Esophagus muscularis mucosa (tissue), 4 donors: ENCODE results near the gene PCNX1. TPM values are rescaled to one million over a fixed set of nuclear protein-coding genes. Genes with fewer than 3 reads are reported as not detected.
A peak's percentile ranks its signal among the peaks of the same experiment; 100 is the strongest.

Experiments
- DNase-seq: peaks from one replicate; pipeline ENCODE4 v3.0.0-alpha.2; 2017; ENCODE audit errors: extremely low spot score
- H3K27ac ChIP-seq, 4 donors: fragments of 200-600 bp; sonication (generic); replicated peaks in 1 of 4; 1 replicate in 3 of 4; 2 replicates in 1 of 4; pipeline ENCODE4 v1.5.1; 2016 to 2019; ENCODE audit warnings: mild to moderate bottlenecking in 1 of 4
- H3K27me3 ChIP-seq, 4 donors: fragments of 200-600 bp; sonication (generic); one replicate each; pipeline versions ENCODE4 v1.5.1 to v1.6.0; 2016 to 2019
- H3K36me3 ChIP-seq, 4 donors: fragments of 200-600 bp; sonication (generic); one replicate each; pipeline ENCODE4 v1.5.1; 2016 to 2019
- H3K4me1 ChIP-seq, 4 donors: fragments of 200-600 bp; sonication (generic); one replicate each; pipeline ENCODE4 v1.5.1; 2016 to 2019
- H3K4me3 ChIP-seq, 4 donors: fragments of 200-600 bp; sonication (generic); 1 replicate in 2 of 4; 2 replicates in 2 of 4; pipeline ENCODE4 v1.5.1; 2016 to 2019; ENCODE audit warnings: mild to moderate bottlenecking in 4 of 4, moderate library complexity in 1 of 4
- H3K9me3 ChIP-seq, 4 donors: fragments of 200-600 bp; sonication (generic); 1 replicate in 3 of 4; 2 replicates in 1 of 4; pipeline ENCODE4 v1.5.1; 2016 to 2019
- EP300 ChIP-seq: sonication (generic); formaldehyde crosslinking; IDR thresholded peaks from one replicate; pipeline ENCODE4 v1.6.1; 2017; ENCODE audit warnings: antibody characterized with exemption
- POLR2A ChIP-seq: fragments of 450-650 bp; IDR thresholded peaks from one replicate; pipeline ENCODE4 v1.6.1; 2017; ENCODE audit warnings: antibody characterized with exemption, moderate library complexity, mild to moderate bottlenecking, low read depth
- POLR2AphosphoS5 ChIP-seq, 2 donors: sonication (generic); formaldehyde crosslinking; IDR thresholded peaks; one replicate each; pipeline ENCODE4 v1.6.1; 2017; ENCODE audit warnings: antibody characterized with exemption in 2 of 2
- WGBS: methylation state at CpG from one replicate; pipeline ENCODE4 v1.1.5; 2018; 5-methylcytosine and 5-hydroxymethylcytosine counted together
- intact Hi-C: fragments of 100-400 bp; cut with DNase I; formaldehyde crosslinking; loops from one replicate; pipeline ENCODE4 v1.15.1; 2023
- total RNA-seq, 4 donors: library from RNA; depleted of rRNA; stranded (reverse); fragments of >200 nt; gene quantifications; one replicate each; pipeline versions ENCODE4 v1.1.0 to v1.2.1, GENCODE V29; 2016
- TF ChIP-seq, protein P1 (sequence below), 3 experiments: fragments of 200-600 bp in 2 of 3; fragments of 450-650 bp in 1 of 3; sonication (generic) in 2 of 3; IDR thresholded peaks; one replicate each; pipeline ENCODE4 v1.5.1; 2017 to 2019; ENCODE audit warnings: antibody characterized with exemption in 3 of 3, mild to moderate bottlenecking in 2 of 3, moderate library complexity in 1 of 3

PCNX1 gene
- total RNA-seq, 4 donors from 2014 or later: 56.3 to 62.5 (median 59.6) TPM

DNA sequence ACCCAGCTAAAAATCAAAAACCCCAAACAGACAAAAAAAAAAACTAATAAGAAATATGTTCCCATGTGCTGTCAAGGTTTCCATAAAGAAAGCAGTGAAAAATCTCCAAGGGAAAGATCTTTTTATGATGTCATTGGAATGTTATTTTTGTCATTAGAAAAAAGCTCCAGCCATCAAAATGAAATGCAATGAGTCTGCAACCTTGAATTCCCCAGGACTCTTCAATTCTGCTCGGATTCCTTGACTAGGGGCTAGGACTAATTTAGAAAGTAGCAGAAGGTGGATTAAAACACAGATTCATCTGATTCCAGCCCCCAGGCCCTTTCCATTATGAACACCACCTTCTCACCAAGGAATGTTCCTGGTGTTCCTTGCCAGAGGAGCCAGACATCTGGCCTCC, 6.0 kb upstream of the PCNX1 start:
- Histone ChIP-seq H3K4me1 (peaks cover 28 to 58% (median 53%) of the 10 kb centered on the region in 4 donors), H3K36me3 (no peaks in the 10 kb centered on the region), H3K9me3 (no peaks in the 10 kb centered on the region), H3K4me3 (no peak overlapping the region), H3K27me3 (no peaks in the 10 kb centered on the region), H3K27ac (peak overlapping the region in 2 of 4 donors; percentile 1 to 24)
- TF ChIP-seq EP300 (no peak), POLR2AphosphoS5 (IDR thresholded peaks at IDR 0.05) (no peak), POLR2A (no peak)
- TF ChIP-seq, protein P1, sequence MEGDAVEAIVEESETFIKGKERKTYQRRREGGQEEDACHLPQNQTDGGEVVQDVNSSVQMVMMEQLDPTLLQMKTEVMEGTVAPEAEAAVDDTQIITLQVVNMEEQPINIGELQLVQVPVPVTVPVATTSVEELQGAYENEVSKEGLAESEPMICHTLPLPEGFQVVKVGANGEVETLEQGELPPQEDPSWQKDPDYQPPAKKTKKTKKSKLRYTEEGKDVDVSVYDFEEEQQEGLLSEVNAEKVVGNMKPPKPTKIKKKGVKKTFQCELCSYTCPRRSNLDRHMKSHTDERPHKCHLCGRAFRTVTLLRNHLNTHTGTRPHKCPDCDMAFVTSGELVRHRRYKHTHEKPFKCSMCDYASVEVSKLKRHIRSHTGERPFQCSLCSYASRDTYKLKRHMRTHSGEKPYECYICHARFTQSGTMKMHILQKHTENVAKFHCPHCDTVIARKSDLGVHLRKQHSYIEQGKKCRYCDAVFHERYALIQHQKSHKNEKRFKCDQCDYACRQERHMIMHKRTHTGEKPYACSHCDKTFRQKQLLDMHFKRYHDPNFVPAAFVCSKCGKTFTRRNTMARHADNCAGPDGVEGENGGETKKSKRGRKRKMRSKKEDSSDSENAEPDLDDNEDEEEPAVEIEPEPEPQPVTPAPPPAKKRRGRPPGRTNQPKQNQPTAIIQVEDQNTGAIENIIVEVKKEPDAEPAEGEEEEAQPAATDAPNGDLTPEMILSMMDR (IDR thresholded peaks at IDR 0.05): no peak
- intact Hi-C loops: no loop called here
- DNase-seq: no peak
- WGBS: 43% methylated on average over 1 of the region's 1 CpG

- TF ChIP-seq POLR2A: no peak
- TF ChIP-seq EP300: no peak
- TF ChIP-seq POLR2AphosphoS5 (IDR thresholded peaks at IDR 0.05): no peak
- TF ChIP-seq, protein P1 (IDR thresholded peaks at IDR 0.05): no peak
- WGBS: 98% methylated on average over 1 of the region's 1 CpG
- Histone ChIP-seq H3K27me3 (no peaks in the 10 kb centered on the region), H3K4me3 (no peak overlapping the region), H3K4me1 (peaks cover 29 to 61% (median 56%) of the 10 kb centered on the region in 4 donors), H3K9me3 (no peaks in the 10 kb centered on the region), H3K36me3 (no peaks in the 10 kb centered on the region), H3K27ac (no peak overlapping the region)
- intact Hi-C loops: no loop called here
- DNase-seq: no peak
These were observed 5.1 kb upstream of the PCNX1 start for GRCh38 chr14:70902184-70902583.

DNA sequence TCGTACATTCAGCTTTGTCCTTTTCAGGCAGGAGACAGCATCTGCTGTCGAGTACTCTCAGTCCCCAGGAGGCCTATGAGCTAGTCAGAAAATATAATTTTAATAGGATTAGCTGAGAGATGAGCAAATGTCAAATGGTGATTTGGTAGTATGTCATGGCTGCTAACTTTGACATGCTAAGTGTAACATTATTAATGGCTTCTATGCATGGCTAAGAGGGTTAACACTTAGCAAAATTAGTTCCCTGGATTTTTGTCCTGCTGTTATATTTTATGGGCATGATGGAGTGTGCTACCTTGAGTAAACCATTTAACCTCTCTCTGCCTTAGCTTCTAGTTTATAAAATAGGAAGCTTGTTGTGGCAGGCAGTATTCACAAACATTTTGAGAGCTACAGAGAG, 2.9 kb upstream of the PCNX1 start:
- DNase-seq: no peak
- intact Hi-C loops: no loop called here
- Histone ChIP-seq H3K27me3 (no peaks in the 10 kb centered on the region), H3K9me3 (no peaks in the 10 kb centered on the region), H3K36me3 (no peaks in the 10 kb centered on the region), H3K4me1 (peaks cover 27 to 46% (median 42%) of the 10 kb centered on the region in 4 donors), H3K27ac (peak overlapping the region in 1 of 4 donors; percentile 47), H3K4me3 (no peak overlapping the region)
- WGBS: 89% methylated on average over 2 of the region's 2 CpGs
- TF ChIP-seq POLR2AphosphoS5 (IDR thresholded peaks at IDR 0.05) (no peak), EP300 (no peak), POLR2A (no peak)
- TF ChIP-seq, protein P1 (IDR thresholded peaks at IDR 0.05): no peak

DNA sequence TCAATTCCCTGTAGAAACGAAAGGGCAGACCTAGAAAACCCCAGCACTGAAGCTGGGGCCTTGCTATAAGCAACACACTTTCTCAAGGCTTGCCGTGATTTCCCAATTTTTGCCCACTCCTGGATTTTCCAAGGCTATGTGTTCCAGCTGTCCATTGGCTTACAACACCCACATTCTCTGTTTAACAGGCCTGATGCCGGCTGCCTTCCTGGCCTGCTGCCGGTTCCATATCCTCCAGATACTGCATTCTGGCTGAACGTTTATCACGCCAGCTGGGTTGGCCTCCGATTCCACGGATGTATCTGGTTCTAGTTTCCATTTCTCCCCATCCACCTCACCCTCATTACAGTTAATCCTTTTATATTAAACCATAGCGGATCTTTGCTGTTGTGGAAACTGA, 2.0 kb upstream of the PCNX1 start:
- no peak for DNase-seq

More for the DNA sequence above, 2.0 kb upstream of the PCNX1 start:
- WGBS: 79% methylated on average over 9 of the region's 9 CpGs
- Histone ChIP-seq H3K9me3 (no peaks in the 10 kb centered on the region), H3K4me1 (peaks cover 32 to 52% (median 48%) of the 10 kb centered on the region in 4 donors), H3K36me3 (no peaks in the 10 kb centered on the region), H3K4me3 (peak overlapping the region in 1 of 4 donors; percentile 2), H3K27me3 (no peaks in the 10 kb centered on the region), H3K27ac (peak overlapping the region; percentile 14 to 95 (median 70))
- intact Hi-C loops: loop anchor here (5.0 kb wide), 1 partner anchor 67 kb away; no protein-coding TSS in a partner anchor
- TF ChIP-seq POLR2AphosphoS5 (IDR thresholded peaks at IDR 0.05): peak in 1 of 2 donors; percentile 16
- TF ChIP-seq, protein P1 (IDR thresholded peaks at IDR 0.05): no peak
- no peak for TF ChIP-seq EP300
- TF ChIP-seq POLR2A: no peak
